ENCODE results near the gene BAZ2B. TPM values are rescaled to one million over a fixed set of nuclear protein-coding genes. Genes with fewer than 3 reads are reported as not detected.
A peak's percentile ranks its signal among the peaks of the same experiment; 100 is the strongest.

Gene BAZ2B
- polyA plus RNA-seq, 1 of the 3 experiments (the other 2 are of a cell fraction): 10.2 TPM

DNA sequence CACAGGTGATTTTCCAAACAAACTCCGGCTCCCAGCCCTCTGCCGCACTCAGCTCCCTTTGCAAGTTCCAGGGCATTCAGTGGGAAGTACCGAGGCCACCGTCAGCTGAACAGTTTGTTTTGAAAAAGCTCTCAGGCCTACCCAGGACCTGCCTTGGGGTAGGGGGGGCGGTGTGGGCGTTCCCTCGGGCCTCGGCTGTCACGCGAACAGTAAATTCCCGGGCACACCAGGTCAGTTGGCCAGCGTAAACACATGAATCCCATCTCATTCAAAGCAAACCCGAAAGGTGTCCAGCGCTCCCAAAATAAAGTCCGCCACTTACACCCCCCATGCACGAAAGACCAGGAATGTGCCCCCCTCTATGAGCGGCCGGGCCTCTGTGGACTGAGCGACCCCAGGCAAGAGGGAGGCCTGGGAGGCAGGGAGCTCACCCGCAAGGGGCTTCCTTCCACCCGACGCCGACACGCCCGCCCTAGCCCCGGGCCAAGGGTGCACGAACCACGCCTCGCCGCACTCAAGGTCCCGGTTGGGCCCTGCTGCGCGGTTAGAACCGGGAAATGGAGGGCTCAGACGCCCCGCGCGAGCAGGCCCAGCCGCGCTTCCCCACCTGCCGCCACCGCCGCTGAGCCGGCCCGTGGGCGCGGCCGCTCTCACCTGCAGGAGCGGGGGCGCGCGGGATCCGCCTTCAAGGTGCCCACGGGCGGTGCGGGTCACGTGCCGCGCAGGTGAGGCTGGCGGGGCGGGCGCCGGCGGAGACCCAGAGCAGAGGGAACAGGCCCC, 330.2 kb downstream of the BAZ2B start, which contains the start of gene WDSUB1 (continued):
- TF ChIP-seq, protein P1, sequence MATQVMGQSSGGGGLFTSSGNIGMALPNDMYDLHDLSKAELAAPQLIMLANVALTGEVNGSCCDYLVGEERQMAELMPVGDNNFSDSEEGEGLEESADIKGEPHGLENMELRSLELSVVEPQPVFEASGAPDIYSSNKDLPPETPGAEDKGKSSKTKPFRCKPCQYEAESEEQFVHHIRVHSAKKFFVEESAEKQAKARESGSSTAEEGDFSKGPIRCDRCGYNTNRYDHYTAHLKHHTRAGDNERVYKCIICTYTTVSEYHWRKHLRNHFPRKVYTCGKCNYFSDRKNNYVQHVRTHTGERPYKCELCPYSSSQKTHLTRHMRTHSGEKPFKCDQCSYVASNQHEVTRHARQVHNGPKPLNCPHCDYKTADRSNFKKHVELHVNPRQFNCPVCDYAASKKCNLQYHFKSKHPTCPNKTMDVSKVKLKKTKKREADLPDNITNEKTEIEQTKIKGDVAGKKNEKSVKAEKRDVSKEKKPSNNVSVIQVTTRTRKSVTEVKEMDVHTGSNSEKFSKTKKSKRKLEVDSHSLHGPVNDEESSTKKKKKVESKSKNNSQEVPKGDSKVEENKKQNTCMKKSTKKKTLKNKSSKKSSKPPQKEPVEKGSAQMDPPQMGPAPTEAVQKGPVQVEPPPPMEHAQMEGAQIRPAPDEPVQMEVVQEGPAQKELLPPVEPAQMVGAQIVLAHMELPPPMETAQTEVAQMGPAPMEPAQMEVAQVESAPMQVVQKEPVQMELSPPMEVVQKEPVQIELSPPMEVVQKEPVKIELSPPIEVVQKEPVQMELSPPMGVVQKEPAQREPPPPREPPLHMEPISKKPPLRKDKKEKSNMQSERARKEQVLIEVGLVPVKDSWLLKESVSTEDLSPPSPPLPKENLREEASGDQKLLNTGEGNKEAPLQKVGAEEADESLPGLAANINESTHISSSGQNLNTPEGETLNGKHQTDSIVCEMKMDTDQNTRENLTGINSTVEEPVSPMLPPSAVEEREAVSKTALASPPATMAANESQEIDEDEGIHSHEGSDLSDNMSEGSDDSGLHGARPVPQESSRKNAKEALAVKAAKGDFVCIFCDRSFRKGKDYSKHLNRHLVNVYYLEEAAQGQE (IDR thresholded peaks at IDR 0.05; ENCODE audit: low read depth, low read length): no peak

DNA sequence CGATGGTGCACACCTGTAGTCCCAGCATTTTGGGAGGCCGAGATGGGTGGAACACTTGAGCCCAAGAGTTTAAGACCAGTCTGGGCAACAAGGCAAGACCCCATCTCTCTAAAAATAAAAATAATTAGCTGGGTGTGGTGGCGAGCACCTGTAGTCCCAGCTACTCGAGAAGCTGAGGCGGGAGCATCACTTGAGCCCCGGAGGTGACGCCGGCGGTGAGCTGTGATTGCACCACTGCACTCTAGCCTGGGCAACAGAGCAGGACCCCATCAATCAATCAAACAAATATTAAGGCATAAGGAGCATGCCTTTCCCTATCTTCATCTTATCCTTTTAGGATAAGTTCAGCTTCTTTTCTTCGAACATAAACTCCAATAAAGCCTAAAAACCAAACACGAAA, 330.9 kb downstream of the BAZ2B start:
- Histone ChIP-seq H3K27ac (ENCODE audit: low read depth in 2 of 2, low read length in 1 of 2) (peak overlapping the region in 1 of 2 experiments; percentile 41; a peak in 1 of 4 replicates), H3F3A (replicated peaks; ENCODE audit: insufficient read depth) (peaks cover 7% of the 10 kb centered on the region), H3K79me2 (ENCODE audit: insufficient read depth) (peaks cover 32% of the 10 kb centered on the region), H3K27me3 (ENCODE audit: insufficient read depth) (no peaks in the 10 kb centered on the region), H2AFZ (ENCODE audit: low read depth) (peak overlapping the region; percentile 98; the same call in 1 of the 2 replicates), H3K4me3 (ENCODE audit: low read depth in 2 of 2, low read length in 1 of 2) (peak overlapping the region; percentile 76 to 89), H3K9me2 (no peaks in the 10 kb centered on the region), H4K20me1 (ENCODE audit: insufficient read depth) (no peaks in the 10 kb centered on the region; the same call in 1 of the 2 replicates), H3K36me3 (replicated peaks in 1 of 2; ENCODE audit: control insufficient read depth in 1 of 2, insufficient read depth in 2 of 2, low read length in 1 of 2) (peaks cover 3 to 13% of the 10 kb centered on the region in 2 experiments), H3K4me2 (peak overlapping the region; percentile 86), H3K9ac (peak overlapping the region; percentile 82), H3K4me1 (ENCODE audit: control insufficient read depth in 1 of 2, insufficient read depth in 2 of 2, low read depth in 1 of 2, low read length in 1 of 2) (peaks cover 0 to 8% of the 10 kb centered on the region in 2 experiments; a peak in 2 of 4 replicates), H3K9me3 (no peaks in the 10 kb centered on the region)
- DNase-seq: no peak
- 87% methylated on average over 11 of the region's 11 CpGs for WGBS (ENCODE audit: low lambda C conversion rate)
- CTCF ChIA-PET: interaction anchor here (1.4 to 1.7 kb wide), 2 partner anchors 155 to 427 kb away, joined by 4 to 5 read pairs; partner anchors contain the start of gene MARCHF7
- POLR2A ChIA-PET: interaction anchor here (0.9 to 1.0 kb wide), 2 partner anchors 330 to 494 kb away, joined by 3 to 4 read pairs; no protein-coding TSS in a partner anchor
- no peak for TF ChIP-seq GATA2 (CRISPR knock-in tag; IDR thresholded peaks at IDR 0.05)
- no peak for TF ChIP-seq CHD2 (IDR thresholded peaks at IDR 0.05; ENCODE audit: low read length, partially characterized antibody)
- TF ChIP-seq RAD21 (IDR thresholded peaks at IDR 0.05; ENCODE audit: low read length): no peak
- TF ChIP-seq, protein P2, sequence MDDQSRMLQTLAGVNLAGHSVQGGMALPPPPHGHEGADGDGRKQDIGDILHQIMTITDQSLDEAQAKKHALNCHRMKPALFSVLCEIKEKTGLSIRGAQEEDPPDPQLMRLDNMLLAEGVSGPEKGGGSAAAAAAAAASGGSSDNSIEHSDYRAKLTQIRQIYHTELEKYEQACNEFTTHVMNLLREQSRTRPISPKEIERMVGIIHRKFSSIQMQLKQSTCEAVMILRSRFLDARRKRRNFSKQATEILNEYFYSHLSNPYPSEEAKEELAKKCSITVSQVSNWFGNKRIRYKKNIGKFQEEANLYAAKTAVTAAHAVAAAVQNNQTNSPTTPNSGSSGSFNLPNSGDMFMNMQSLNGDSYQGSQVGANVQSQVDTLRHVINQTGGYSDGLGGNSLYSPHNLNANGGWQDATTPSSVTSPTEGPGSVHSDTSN (IDR thresholded peaks at IDR 0.05): no peak
- TF ChIP-seq RFX5 (IDR thresholded peaks at IDR 0.05; ENCODE audit: low read length): no peak
- TF ChIP-seq TCF12 (IDR thresholded peaks at IDR 0.05): no peak
- TF ChIP-seq SMC3 (IDR thresholded peaks at IDR 0.05; ENCODE audit: low read depth, low read length): no peak
- TF ChIP-seq, protein P1 (IDR thresholded peaks at IDR 0.05; ENCODE audit: low read depth, low read length): no peak
- no peak for TF ChIP-seq FOXJ3 (CRISPR knock-in tag; IDR thresholded peaks at IDR 0.05)
- TF ChIP-seq RXRA (IDR thresholded peaks at IDR 0.05; ENCODE audit: borderline replicate concordance, low read depth): no peak
- no peak for TF ChIP-seq NRF1 (IDR thresholded peaks at IDR 0.05; ENCODE audit: low read depth, low read length)
- no peak for TF ChIP-seq POLR2AphosphoS5 (IDR thresholded peaks at IDR 0.05; ENCODE audit: low read depth, low read length)
- TF ChIP-seq MXI1 (IDR thresholded peaks at IDR 0.05; ENCODE audit: low read depth, low read length): no peak
- no peak for TF ChIP-seq YY1 (IDR thresholded peaks at IDR 0.05; ENCODE audit: low read depth)
- no peak for TF ChIP-seq TEAD4 (IDR thresholded peaks at IDR 0.05; ENCODE audit: borderline replicate concordance, insufficient read depth)
- TF ChIP-seq RCOR1 (IDR thresholded peaks at IDR 0.05; ENCODE audit: low read length): no peak
- no peak for TF ChIP-seq EP300 (IDR thresholded peaks at IDR 0.05; ENCODE audit: borderline replicate concordance in 1 of 2, low read depth in 1 of 2, low read length in 1 of 2)
